ENCODE results near the gene CHRDL1. TPM values are rescaled to one million over a fixed set of nuclear protein-coding genes. Genes with fewer than 3 reads are reported as not detected.

CHRDL1 gene
- total RNA-seq, 2 experiments from 2014 or later = not detected

- no peaks in the 10 kb centered on the region for H3K4me1 Mint-ChIP-seq (ENCODE audit: low read depth)
- H3K9me3 Mint-ChIP-seq = no peaks in the 10 kb centered on the region
- ATAC-seq (ENCODE audit: poor library complexity) = no peak
- no peaks in the 10 kb centered on the region for H3K27me3 Mint-ChIP-seq
- no peaks in the 10 kb centered on the region for H3K36me3 Mint-ChIP-seq (ENCODE audit: low read depth)
- no peaks in the 10 kb centered on the region for H3K36me3 ChIP-seq (ENCODE audit: insufficient read depth, low read length)
- H3K9me3 ChIP-seq (ENCODE audit: control insufficient read depth in 1 of 2, insufficient read depth in 1 of 2, low read length in 2 of 2) = no peaks in the 10 kb centered on the region
- H3K27ac Mint-ChIP-seq = no peak overlapping the region
- no peak for DNase-seq
- H3K27me3 ChIP-seq (ENCODE audit: control insufficient read depth in 1 of 2, insufficient read depth in 2 of 2, low read length in 2 of 2) = no peaks in the 10 kb centered on the region
- H3K4me3 Mint-ChIP-seq = no peak overlapping the region
- no peak overlapping the region for H3K27ac ChIP-seq (ENCODE audit: low read depth in 1 of 2, low read length in 2 of 2)
- no peak overlapping the region for H3K4me3 ChIP-seq (ENCODE audit: low read length)
- TF ChIP-seq, protein P1, sequence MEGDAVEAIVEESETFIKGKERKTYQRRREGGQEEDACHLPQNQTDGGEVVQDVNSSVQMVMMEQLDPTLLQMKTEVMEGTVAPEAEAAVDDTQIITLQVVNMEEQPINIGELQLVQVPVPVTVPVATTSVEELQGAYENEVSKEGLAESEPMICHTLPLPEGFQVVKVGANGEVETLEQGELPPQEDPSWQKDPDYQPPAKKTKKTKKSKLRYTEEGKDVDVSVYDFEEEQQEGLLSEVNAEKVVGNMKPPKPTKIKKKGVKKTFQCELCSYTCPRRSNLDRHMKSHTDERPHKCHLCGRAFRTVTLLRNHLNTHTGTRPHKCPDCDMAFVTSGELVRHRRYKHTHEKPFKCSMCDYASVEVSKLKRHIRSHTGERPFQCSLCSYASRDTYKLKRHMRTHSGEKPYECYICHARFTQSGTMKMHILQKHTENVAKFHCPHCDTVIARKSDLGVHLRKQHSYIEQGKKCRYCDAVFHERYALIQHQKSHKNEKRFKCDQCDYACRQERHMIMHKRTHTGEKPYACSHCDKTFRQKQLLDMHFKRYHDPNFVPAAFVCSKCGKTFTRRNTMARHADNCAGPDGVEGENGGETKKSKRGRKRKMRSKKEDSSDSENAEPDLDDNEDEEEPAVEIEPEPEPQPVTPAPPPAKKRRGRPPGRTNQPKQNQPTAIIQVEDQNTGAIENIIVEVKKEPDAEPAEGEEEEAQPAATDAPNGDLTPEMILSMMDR (IDR thresholded peaks at IDR 0.05) = no peak
- ChIA-PET CTCF (no interaction called here), POLR2A (no interaction called here)
- no peaks in the 10 kb centered on the region for H3K4me1 ChIP-seq (ENCODE audit: insufficient read depth, low read length)
- intact Hi-C loops (cut with DNase I, micrococcal nuclease) = no loop called here
These were observed 47.3 kb downstream of the CHRDL1 start for GRCh38 chrX:110748256-110748806.

DNA sequence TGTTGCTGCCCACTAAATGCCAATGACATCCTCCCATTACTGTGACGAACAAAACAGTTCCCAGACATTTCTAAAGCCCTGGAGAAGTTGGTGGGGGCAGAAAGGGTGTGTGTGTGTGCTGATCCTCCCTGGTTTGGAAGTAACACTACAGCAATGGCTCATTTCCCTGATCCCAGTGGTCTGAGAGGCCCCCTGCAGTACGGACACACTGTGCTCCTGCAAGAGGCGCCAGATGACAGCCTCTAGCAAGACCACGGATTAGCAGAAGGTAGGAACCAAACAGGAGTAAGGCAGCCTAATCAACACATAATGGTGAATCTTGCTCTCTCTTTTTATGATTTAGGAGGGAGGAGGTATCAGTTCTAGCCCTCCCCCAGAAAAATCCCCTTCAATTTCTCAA is 49.6 kb downstream of the CHRDL1 start:
- no peak overlapping the region for H3K4me3 ChIP-seq (ENCODE audit: low read length)
- H3K36me3 ChIP-seq (ENCODE audit: insufficient read depth, low read length) = no peaks in the 10 kb centered on the region
- H3K27ac ChIP-seq (ENCODE audit: low read depth in 1 of 2, low read length in 2 of 2) = no peak overlapping the region
- TF ChIP-seq, protein P1 (IDR thresholded peaks at IDR 0.05) = no peak
- H3K4me1 ChIP-seq (ENCODE audit: insufficient read depth, low read length) = no peaks in the 10 kb centered on the region
- no peaks in the 10 kb centered on the region for H3K27me3 ChIP-seq (ENCODE audit: control insufficient read depth in 1 of 2, insufficient read depth in 2 of 2, low read length in 2 of 2)
- ChIA-PET CTCF (no interaction called here), POLR2A (no interaction called here)
- Mint-ChIP-seq H3K27ac (no peak overlapping the region), H3K4me3 (no peak overlapping the region), H3K9me3 (no peaks in the 10 kb centered on the region), H3K27me3 (no peaks in the 10 kb centered on the region), H3K4me1 (ENCODE audit: low read depth) (no peaks in the 10 kb centered on the region), H3K36me3 (ENCODE audit: low read depth) (no peaks in the 10 kb centered on the region)
- H3K9me3 ChIP-seq (ENCODE audit: control insufficient read depth in 1 of 2, insufficient read depth in 1 of 2, low read length in 2 of 2) = no peaks in the 10 kb centered on the region
- no peak for ATAC-seq (ENCODE audit: poor library complexity)
- intact Hi-C loops (cut with DNase I, micrococcal nuclease) = no loop called here
- no peak for DNase-seq

- Histone ChIP-seq H3K4me1 (ENCODE audit: insufficient read depth, low read length) (no peaks in the 10 kb centered on the region), H3K27ac (ENCODE audit: low read depth in 1 of 2, low read length in 2 of 2) (no peak overlapping the region), H3K36me3 (ENCODE audit: insufficient read depth, low read length) (no peaks in the 10 kb centered on the region), H3K4me3 (ENCODE audit: low read length) (no peak overlapping the region), H3K27me3 (ENCODE audit: control insufficient read depth in 1 of 2, insufficient read depth in 2 of 2, low read length in 2 of 2) (no peaks in the 10 kb centered on the region), H3K9me3 (ENCODE audit: control insufficient read depth in 1 of 2, insufficient read depth in 1 of 2, low read length in 2 of 2) (no peaks in the 10 kb centered on the region)
- ChIA-PET CTCF (no interaction called here), POLR2A (no interaction called here)
- Mint-ChIP-seq H3K4me1 (ENCODE audit: low read depth) (no peaks in the 10 kb centered on the region), H3K27me3 (no peaks in the 10 kb centered on the region), H3K27ac (no peak overlapping the region), H3K4me3 (no peak overlapping the region), H3K36me3 (ENCODE audit: low read depth) (no peaks in the 10 kb centered on the region), H3K9me3 (no peaks in the 10 kb centered on the region)
- TF ChIP-seq, protein P1 (IDR thresholded peaks at IDR 0.05) = no peak
- no peak for ATAC-seq (ENCODE audit: poor library complexity)
- no peak for DNase-seq
- intact Hi-C loops (cut with DNase I, micrococcal nuclease) = no loop called here
These were observed 50.3 kb downstream of the CHRDL1 start for GRCh38 chrX:110745288-110745687.

All from CD4-positive, alpha-beta T cell (primary cell).